Lower leg skin (tissue), 4 donors: ENCODE data around the gene INTS14. TPM values are rescaled to one million over a fixed set of nuclear protein-coding genes. Genes with fewer than 3 reads are reported as not detected.
"Not testable (repeated sequence)": the region's sequence is repeated elsewhere in the genome, so short reads cannot be mapped to it uniquely, and the experiment has no call there.

Experiments
- DNase-seq, 2 donors: peaks; one replicate each; pipeline ENCODE4 v3.0.0-alpha.2; 2019; ENCODE audit warnings: low spot score in 2 of 2
- H3K4me3 ChIP-seq: fragments of 200-600 bp; sonication (generic); 2 replicates; pipeline ENCODE4 v1.5.1; 2017; ENCODE audit warnings: mild to moderate bottlenecking, low read depth; ENCODE audit not compliant: poor library complexity, severe bottlenecking
- POLR2A ChIP-seq, 2 donors: fragments of 450-650 bp; IDR thresholded peaks; one replicate each; pipeline ENCODE4 v1.6.1; 2016 to 2017; ENCODE audit warnings: antibody characterized with exemption in 2 of 2, mild to moderate bottlenecking in 1 of 2, moderate library complexity in 1 of 2
- WGBS, 2 donors: methylation state at CpG; one replicate each; pipeline ENCODE4 v1.1.5; 2018; 5-methylcytosine and 5-hydroxymethylcytosine counted together
- intact Hi-C: fragments of 100-400 bp; cut with DNase I; formaldehyde crosslinking; loops from one replicate; pipeline ENCODE4 v1.15.0; 2023; ENCODE audit warnings: low total_unique reads
- total RNA-seq, 4 donors: library from RNA; depleted of rRNA; stranded (reverse); fragments of >200 nt; gene quantifications; one replicate each; pipeline ENCODE4 v1.1.0, GENCODE V29; 2016
- TF ChIP-seq, protein P1 (sequence below), 3 donors: fragments of 450-650 bp; IDR thresholded peaks; one replicate each; pipeline ENCODE4 v1.5.1; 2016; ENCODE audit warnings: antibody characterized with exemption in 3 of 3, mild to moderate bottlenecking in 3 of 3, moderate library complexity in 2 of 3

The INTS14 gene
- total RNA-seq, 4 donors from 2014 or later: 22.6 to 37.6 (median 32.7) TPM

- H3K4me3 ChIP-seq: no peak overlapping the region
- DNase-seq: no peak
- intact Hi-C loops: no loop called here
- WGBS, 2 donors: 74 to 78% methylated on average over 5 of the region's 5 CpGs
- no peak for TF ChIP-seq POLR2A (IDR thresholded peaks at IDR 0.05)
- TF ChIP-seq, protein P1, sequence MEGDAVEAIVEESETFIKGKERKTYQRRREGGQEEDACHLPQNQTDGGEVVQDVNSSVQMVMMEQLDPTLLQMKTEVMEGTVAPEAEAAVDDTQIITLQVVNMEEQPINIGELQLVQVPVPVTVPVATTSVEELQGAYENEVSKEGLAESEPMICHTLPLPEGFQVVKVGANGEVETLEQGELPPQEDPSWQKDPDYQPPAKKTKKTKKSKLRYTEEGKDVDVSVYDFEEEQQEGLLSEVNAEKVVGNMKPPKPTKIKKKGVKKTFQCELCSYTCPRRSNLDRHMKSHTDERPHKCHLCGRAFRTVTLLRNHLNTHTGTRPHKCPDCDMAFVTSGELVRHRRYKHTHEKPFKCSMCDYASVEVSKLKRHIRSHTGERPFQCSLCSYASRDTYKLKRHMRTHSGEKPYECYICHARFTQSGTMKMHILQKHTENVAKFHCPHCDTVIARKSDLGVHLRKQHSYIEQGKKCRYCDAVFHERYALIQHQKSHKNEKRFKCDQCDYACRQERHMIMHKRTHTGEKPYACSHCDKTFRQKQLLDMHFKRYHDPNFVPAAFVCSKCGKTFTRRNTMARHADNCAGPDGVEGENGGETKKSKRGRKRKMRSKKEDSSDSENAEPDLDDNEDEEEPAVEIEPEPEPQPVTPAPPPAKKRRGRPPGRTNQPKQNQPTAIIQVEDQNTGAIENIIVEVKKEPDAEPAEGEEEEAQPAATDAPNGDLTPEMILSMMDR (IDR thresholded peaks at IDR 0.05): no peak
Observed at GRCh38 chr15:65618560-65619109, 7.7 kb upstream of the INTS14 start.

DNA sequence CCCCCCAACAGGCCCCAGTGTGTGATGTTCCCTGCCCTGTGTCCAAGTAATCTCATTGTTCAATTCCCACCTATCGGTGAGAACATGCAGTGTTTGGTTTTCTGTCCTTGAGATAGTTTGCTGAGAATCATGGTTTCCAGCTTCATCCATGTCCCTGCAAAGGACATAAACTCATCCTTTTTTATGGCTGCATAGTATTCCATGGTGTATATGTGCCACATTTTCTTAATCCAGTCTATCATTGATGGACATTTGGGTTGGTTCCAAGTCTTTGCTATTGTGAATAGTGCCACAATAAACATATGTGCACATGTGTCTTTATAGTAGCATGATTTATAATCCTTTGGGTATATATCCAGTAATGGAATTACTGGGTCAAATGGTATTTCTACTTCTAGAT lies 5.0 kb upstream of the INTS14 start:
- DNase-seq, H3K4me3 ChIP-seq, intact Hi-C loops: not testable (repeated sequence)
- WGBS, 2 donors: 85 to 100% methylated on average over 1 of the region's 1 CpG

DNA sequence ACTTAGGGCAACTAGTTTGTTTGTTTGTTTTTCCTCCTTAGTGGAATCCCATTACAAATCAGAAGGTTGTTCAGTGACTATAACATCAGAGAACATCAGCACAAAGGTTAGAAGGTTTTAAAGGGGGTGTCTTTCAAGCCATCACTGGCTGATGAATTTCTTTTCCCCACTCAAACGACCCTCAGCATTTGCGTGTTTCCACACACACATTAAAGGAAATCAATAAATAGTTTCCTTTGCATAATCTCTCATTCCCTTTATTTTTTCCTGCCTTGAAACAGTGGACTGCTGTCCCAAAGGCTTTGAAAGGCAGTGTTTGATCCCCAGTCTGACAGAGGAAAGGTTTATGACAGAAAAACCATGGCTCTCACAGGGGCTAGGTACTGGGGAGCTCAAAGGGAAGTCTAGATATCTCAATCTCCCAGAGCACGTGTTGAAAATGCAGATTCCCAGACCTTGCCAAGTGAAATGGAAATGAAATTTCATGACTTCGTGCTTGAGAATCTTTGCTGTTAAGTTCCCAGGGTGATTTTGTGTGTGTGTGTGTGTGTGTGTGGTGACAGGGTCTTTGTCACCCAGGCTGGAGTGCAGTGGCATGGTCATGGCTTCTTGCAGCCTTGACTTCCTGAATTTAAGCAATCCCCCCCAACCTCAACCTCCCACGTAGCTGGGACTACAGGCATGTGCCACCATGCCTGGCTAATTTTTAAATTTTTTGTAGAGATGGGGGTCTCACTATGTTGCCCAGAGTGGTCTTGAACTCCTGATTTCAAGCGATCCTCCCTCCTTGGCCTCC lies 2.2 kb upstream of the INTS14 start:
- 80 to 81% methylated on average over 6 of the region's 6 CpGs for WGBS, 2 donors
- no peak overlapping the region for H3K4me3 ChIP-seq
- DNase-seq: no peak
- TF ChIP-seq, protein P1 (IDR thresholded peaks at IDR 0.05): no peak
- TF ChIP-seq POLR2A (IDR thresholded peaks at IDR 0.05): no peak
- intact Hi-C loops: loop anchor here (1.0 kb wide), 1 partner anchor 45 kb away; no protein-coding TSS in a partner anchor

DNA sequence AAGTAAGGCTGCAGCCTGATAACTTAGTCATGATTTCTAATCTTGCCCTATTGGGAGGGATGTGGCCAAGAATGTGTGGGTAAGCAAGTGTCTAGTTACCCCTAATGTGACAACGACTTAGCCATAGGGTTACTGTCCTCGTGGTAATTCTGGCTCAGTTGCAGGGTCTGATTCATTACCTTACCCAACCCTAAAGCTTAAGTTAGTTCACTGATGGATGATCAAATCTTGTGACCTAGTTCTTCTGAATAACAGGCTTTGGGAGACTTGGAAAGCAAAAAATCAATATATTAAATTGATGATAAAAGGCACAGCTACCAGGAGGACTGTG lies 1.6 kb upstream of the INTS14 start:
- intact Hi-C loops: loop anchor here (1.0 kb wide), 1 partner anchor 44 kb away; no protein-coding TSS in a partner anchor

DNA sequence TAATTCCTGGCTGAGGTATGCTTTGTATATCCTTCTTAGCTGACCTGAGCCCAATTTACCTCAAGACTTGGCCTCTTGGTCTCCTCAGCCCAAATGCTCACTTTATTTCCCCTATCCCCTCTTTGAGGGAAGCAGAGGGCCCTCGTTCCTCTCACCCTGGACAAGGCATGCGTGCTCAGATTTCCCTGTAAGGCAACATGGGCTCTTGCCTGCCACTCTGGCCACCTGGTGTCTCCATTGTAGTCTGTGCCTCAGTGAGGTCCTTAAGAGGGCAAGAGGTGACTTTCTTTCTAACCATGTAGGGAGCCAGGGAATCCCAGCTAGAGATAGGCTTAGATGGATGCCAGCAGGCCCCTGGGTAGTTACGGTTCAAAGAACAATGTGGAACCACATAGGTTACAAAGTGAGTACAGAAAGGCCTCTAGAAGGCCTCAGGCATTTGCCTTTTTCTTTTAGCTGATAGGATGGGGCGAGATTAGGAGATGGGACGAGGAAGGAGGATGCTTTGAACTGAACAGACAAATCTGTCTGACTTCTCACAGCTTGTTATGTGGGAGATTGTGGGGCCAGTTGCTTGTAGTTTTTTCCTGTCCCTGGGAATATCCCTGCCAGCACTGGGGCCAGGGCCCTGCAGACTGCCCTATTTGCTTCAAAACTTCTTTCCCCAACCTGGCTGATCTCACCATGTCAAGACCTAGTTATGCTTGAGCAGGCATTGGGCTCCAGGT lies 1.1 kb upstream of the INTS14 start:
- TF ChIP-seq, protein P1 (IDR thresholded peaks at IDR 0.05): no peak
- TF ChIP-seq POLR2A (IDR thresholded peaks at IDR 0.05): no peak
- no peak for DNase-seq
- intact Hi-C loops: loop anchor here (1.0 kb wide), 1 partner anchor 44 kb away; no protein-coding TSS in a partner anchor
- WGBS, 2 donors: 64 to 78% methylated on average over 5 of the region's 5 CpGs
- peak overlapping the region; percentile 20 for H3K4me3 ChIP-seq

More for the DNA sequence above, 1.6 kb upstream of the INTS14 start:
- H3K4me3 ChIP-seq: no peak overlapping the region
- DNase-seq: no peak
- TF ChIP-seq, protein P1 (IDR thresholded peaks at IDR 0.05): no peak
- no peak for TF ChIP-seq POLR2A (IDR thresholded peaks at IDR 0.05)
- 36 to 48% methylated on average over 2 of the region's 2 CpGs for WGBS, 2 donors

DNA sequence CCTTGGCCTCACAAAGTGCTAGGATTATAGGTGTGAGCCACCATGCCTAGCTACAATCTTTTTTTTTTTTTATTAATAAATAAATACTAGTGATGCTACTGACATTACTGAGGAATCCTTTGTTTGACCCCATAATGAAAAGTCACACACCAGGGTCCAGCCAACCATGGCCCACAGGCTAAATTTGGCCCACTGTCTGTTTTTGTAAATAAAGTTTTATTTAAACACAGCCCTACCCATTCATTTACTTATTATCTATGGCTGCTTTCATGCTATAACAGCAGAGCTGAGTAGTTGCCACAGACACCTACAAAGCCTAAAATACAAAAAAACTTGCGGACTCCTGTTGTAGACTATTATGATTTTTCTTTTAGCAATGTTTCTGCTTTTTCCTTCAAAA lies 7.4 kb downstream of the INTS14 start:
- DNase-seq: no peak
- 98 to 100% methylated on average over 1 of the region's 1 CpG for WGBS, 2 donors
- TF ChIP-seq, protein P1 (IDR thresholded peaks at IDR 0.05): no peak
- no peak for TF ChIP-seq POLR2A (IDR thresholded peaks at IDR 0.05)
- intact Hi-C loops: no loop called here
- no peak overlapping the region for H3K4me3 ChIP-seq
